Epithelial cell of esophagus (primary cell): Measurements from ENCODE around the gene CADM4.
"Not testable (repeated sequence)": the region's sequence is repeated elsewhere in the genome, so short reads cannot be mapped to it uniquely, and the experiment has no call there.

ENCODE experiments used
- DNase-seq: peaks from one replicate; pipeline ENCODE4 v3.0.0; 2010; ENCODE audit warnings: low read depth
- H3K4me3 ChIP-seq: 2 replicates; pipeline ENCODE4 v1.5.1; 2011; ENCODE audit warnings: mild to moderate bottlenecking, low read length, control low read depth
- TF ChIP-seq, protein P1 (sequence below): IDR thresholded peaks from 2 replicates; pipeline ENCODE4 v1.5.1; 2011; ENCODE audit warnings: low read depth, mild to moderate bottlenecking, low read length, control low read depth, inconsistent platforms; ENCODE audit not compliant: insufficient read depth; ENCODE audit errors: missing control alignments

The CADM4 gene

DNA sequence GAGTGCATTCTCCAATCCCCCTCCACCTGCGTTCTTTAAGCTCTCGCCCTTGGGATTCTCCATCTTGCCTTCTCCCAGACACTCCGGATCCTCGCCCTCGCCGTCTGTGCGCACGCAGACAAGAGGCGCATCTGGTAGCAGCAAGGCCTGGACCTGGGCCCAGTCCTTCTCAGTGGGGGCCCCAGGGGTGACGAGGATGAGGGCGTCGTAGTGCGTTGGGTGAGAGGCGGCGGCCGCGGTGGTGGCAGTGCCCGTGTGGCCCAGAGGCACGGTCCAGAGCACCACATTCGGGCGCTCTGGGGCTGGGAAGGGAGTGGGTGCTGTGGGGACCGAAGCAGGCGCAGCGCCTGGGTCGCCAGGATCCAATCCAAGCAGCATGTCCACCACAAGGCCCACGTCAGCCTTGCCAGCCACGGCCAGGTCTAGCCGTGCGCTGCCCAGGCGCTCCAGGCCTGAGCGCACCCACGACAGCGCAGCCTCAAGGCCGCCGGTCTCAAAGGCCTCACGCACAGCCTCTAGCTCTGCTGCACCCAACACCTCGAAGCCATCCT lies 46.8 kb downstream of the CADM4 start:
- no peak for DNase-seq
- TF ChIP-seq, protein P1, sequence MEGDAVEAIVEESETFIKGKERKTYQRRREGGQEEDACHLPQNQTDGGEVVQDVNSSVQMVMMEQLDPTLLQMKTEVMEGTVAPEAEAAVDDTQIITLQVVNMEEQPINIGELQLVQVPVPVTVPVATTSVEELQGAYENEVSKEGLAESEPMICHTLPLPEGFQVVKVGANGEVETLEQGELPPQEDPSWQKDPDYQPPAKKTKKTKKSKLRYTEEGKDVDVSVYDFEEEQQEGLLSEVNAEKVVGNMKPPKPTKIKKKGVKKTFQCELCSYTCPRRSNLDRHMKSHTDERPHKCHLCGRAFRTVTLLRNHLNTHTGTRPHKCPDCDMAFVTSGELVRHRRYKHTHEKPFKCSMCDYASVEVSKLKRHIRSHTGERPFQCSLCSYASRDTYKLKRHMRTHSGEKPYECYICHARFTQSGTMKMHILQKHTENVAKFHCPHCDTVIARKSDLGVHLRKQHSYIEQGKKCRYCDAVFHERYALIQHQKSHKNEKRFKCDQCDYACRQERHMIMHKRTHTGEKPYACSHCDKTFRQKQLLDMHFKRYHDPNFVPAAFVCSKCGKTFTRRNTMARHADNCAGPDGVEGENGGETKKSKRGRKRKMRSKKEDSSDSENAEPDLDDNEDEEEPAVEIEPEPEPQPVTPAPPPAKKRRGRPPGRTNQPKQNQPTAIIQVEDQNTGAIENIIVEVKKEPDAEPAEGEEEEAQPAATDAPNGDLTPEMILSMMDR, result no peak
- H3K4me3 ChIP-seq, result no peak overlapping the region

DNA sequence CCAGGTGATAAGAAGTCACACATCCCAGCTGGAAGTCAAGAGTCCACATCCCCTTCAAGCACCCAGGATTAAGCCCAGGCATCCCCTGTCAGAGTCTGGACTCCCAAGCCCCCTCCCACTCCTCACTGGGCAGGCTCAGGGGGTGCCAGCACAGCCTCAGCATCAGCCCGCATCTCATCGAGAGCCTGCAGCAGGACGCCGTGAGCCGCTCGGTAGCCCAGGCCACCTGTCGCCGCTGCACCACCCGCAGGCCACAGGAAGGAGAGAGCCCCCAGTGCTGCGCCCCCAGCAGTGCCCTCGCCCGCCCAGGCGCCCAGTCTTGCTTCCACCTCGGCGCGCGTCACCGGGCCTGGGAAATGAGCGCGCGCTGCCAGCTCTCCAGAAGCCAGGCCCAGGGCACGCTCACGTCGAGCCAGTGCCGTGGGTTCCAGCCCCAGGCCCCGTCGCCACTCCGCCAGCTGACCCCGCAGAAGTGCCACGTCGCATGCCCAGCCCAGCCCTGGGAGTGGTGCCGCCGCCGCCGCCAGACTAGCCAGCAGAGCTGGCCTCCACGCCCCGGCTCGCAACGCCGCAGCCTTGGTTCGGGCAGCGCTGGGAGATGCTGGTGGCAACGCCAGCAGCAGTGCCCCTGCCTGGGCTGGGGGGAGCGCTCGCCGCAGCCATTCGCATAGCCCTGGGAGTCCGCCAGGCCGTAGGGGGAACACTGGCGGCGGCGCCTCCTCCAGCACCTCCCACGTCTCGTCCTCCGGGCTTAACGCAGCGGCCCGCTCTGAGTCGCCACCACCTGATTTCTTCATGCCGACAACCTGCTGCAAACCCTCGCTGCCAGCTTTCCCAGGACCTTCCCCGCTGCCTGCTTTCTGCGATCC lies 47.5 kb downstream of the CADM4 start:
- DNase-seq, result no peak
- no peak overlapping the region for H3K4me3 ChIP-seq
- TF ChIP-seq, protein P1, result no peak

DNA sequence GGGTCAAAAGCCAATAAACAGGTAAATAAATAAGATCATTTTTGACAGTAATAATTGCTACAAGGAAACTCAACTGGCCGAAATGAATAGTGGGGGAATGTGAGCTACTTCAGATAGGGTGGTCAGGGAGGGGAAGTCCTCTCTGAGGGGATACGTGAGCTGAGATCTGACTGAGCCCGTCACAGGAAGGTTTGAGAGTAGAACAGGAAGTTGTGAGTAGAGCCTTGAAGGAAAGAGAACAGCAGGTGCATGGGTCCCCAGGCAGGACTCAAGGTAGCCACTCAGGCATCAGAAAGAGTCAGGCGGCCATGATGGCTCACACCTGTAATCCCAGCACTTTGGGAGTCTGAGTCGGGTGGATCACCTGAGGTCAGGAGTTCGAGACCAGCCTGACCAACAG lies 50.0 kb downstream of the CADM4 start:
- TF ChIP-seq, protein P1, result no peak
- no peak for DNase-seq
- no peak overlapping the region for H3K4me3 ChIP-seq

DNA sequence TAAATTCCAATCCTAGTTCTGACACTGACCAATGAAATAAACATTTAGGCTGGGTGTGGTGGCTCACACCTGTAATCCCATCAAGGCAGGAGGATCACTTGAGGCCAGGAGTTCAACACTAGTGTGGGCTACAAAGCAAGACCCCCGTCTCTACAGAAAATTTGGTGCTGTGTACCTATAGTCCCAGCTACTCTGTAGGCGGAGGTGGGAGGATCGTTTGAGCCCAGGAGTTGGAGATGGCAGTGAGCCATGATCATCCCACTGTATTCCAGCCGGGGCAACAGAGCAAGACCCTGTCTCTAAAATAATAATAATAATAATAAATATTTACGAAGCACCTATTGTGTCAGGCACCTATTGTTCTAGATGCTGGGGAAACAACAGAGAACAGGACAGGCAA lies 50.4 kb downstream of the CADM4 start:
- no peak for DNase-seq
- H3K4me3 ChIP-seq, result no peak overlapping the region
- TF ChIP-seq, protein P1, result no peak

DNA sequence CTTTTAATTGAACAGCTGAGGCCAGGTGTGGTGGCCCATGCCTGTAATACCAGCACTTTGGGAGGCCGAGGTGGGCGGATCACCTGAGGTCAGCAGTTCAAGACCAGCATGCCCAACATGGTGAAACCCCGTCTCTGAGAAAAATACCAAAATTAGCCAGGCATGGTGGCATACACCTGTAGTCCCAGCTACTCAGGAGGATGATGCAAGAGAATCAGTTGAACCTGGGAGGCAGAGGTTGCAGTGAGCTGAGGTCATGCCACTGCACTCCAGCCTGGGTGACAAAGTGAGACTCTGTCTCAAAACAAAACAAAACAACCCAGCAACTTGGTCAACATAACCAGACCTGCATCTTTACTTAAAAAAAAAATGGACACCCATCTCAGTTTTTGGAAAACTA lies 52.6 kb downstream of the CADM4 start:
- not testable (repeated sequence) for DNase-seq, H3K4me3 ChIP-seq

DNA sequence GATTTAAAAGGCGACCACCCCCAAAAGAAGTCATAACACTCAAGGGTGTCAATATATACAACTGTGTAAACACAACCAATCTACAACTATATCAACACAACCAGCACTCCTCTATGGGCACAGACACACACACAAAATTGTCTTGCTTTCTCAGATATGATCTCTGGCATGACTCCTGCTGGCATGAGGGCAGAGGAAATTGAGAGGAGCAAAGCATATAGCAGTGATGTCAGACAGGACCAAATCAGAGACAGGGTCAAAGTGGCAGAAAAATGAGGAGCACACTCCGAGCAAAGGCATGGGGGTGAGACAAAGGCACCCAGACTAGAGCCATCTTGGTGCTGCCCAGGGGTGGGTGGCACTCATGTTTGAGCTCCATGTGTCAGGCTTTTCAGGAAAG lies 53.3 kb downstream of the CADM4 start:
- TF ChIP-seq, protein P1, result no peak
- H3K4me3 ChIP-seq, result no peak overlapping the region
- DNase-seq, result no peak

DNA sequence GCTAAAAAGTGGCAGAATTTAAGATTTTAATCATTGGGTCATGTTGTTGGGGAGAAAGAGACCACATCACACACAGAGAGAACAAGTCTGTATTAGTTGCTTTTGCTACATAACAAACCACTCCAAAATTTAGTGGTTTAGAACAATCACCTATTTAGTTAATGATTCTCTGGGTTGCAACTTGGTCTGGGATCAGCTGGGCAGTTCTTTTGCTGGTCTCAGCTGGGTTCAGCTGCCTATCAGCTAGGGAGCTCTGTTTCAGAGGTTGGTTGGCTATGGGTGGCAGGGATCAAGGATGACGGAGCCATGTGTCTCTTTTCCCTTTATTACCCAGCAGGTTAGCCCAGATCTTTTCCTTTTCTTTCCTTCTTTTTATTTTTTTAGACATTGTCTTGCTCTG lies 55.2 kb downstream of the CADM4 start:
- H3K4me3 ChIP-seq, result no peak overlapping the region
- no peak for DNase-seq
- TF ChIP-seq, protein P1, result no peak
